ENCODE data around the gene SERPIND1.
"Not testable (repeated sequence)": the region's sequence is repeated elsewhere in the genome, so short reads cannot be mapped to it uniquely, and the experiment has no call there.

SERPIND1 gene

GRCh38 chr22:20748082-20748481, 25.8 kb upstream of the SERPIND1 start:
- no peak for DNase-seq

- no peak for DNase-seq
Observed at GRCh38 chr22:20748731-20749428, 25.0 kb upstream of the SERPIND1 start.

DNA sequence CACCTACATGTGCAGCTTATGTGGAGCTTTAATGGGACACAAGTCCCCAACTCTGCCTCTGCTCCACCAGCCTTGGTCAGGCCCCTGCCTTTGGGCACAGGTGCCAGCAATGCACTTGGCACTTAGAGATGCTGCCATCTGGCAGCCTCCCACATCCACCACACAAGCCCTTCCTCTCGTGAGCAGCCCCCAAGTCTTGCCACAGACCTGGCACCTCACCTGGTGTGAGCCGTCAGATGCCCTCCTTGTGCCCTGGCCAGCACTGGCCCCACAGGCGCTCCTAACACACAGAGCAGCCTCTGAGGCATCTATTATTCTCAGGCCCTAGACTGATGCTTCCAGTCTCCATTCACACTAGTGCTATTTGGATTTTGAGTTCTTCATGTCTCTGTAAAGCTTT, 24.5 kb upstream of the SERPIND1 start:
- no peak for DNase-seq

DNA sequence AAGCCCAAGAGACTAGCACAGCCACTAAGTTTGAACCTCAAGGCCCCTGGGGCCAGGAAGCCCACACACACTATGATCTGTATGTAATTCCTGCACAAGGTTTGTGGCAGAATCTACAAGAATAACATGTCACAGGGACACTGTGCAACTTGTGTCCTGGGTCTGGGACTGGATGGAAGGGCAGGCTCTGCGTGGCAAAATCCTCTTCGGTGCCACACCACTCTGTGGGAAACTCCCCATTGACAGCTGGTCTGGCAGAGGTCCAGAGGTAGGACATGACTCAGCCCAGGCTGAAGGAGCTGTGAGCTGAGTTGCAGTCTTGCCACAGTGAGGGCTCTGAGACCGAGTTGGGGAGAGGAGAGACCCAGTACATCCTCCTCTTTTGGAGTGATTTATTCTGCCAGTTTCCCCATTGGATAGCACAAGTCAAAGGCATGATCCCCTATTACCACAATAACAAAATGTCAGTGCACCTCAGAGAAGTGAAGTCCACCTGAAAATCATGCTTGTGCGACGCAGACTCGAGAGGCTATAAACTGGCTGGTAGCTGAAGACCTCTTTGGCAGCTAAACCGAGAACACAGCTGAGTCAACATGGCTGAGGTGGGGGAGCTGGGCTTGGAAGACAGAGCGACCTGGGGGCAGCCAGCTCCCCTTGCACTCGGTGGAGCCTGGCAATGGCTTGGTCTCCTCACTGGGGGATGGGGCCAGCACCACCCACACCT, 23.3 kb upstream of the SERPIND1 start:
- DNase-seq = peak; percentile 75

GRCh38 chr22:20751185-20751851, 22.6 kb upstream of the SERPIND1 start:
- peak; percentile 44 for DNase-seq

GRCh38 chr22:20752104-20752741, 21.7 kb upstream of the SERPIND1 start:
- DNase-seq = no peak

GRCh38 chr22:20752873-20753272, 21.0 kb upstream of the SERPIND1 start:
- DNase-seq = no peak

GRCh38 chr22:20756846-20757245, 17.1 kb upstream of the SERPIND1 start:
- no peak for DNase-seq

DNA sequence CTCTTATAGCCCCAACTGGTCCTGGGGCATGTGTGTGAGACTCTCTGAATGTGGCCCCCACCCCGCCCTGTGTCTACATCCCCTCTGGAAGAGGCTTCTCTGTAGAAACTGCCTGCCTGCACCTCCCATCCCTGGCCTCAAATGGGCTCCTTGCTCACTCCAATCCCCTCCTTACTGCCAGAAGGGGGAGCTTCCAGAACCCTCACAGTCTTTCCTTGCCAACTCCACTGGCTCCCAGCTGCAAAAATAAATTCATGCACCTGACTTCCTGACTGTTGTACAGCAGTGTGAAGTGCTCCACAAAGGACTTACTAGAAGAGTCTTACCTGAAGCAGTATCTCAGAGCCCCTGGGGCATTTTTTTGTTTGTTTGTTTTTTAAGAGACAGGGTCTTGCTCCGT, 15.2 kb upstream of the SERPIND1 start:
- no peak for DNase-seq

GRCh38 chr22:20760084-20760483, 13.8 kb upstream of the SERPIND1 start:
- DNase-seq = no peak

- DNase-seq = no peak
Observed at GRCh38 chr22:20761536-20761935, 12.4 kb upstream of the SERPIND1 start.

DNA sequence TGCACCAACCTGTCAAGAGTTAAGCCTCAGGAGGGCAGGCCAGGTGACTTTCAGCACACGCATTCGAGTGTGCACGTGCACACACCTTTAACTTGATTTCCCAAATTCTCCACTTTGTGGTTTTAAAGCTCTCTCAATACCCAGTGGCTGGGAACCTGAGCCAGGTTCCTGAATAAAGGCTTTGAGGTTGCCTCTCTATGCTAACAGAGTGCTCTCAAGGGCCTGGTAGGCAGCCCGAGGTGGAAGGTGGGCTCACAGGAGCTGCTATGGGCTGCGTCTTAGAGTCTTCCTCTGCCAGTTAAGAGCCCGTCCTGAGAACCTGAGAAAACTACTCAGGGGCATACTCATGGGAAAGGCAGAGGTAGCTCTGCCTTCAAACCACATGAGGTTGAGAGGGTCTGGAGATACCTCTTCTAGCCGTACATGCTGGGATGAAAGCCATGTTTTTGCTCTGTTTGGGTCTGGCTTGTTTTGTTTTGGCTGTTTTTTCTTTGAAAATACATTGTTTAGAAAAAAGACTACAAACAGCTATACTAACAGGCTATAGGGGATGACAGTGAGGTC, 11.6 kb upstream of the SERPIND1 start:
- DNase-seq = no peak

DNA sequence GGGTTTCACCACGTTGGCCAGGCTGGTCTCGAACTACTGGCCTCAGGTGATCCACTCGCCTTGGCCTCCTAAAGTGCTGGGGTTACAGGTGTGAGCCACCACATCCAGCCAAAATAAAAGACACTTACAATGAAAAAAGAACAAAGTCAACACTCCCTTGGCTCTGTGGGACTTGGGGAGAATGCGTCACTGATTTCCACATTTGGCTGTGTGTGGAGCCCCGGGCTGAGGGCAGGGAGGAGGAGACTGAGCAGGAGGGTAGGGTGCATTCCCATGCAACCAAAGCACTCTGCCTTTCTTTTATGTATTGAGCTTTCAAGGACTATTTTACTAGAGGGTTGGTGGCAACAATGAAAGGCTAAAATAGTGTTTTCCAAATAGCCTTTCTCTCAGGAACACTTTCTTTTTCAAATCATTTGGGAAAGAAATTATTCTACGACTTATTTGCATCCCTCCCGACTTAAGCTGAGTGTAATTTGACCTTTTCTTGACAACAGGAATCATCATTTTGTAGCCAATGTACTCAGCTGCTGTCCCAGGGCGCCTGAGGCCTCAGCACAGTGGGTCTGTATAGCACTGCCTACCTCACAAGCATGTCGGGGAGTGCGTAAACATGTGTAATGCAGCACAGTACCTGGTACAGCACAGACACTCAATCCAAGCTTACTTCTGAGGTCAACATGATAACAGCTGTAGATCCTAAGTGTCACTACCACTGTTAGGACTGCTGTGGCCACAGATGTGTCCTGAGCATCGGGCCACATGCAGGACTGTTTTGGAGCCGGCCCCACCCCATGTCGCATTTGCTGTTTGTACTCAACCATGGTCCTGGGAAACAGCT, 10.1 kb upstream of the SERPIND1 start:
- DNase-seq = no peak

- DNase-seq = no peak
Observed at GRCh38 chr22:20764471-20764720, 9.5 kb upstream of the SERPIND1 start.

DNA sequence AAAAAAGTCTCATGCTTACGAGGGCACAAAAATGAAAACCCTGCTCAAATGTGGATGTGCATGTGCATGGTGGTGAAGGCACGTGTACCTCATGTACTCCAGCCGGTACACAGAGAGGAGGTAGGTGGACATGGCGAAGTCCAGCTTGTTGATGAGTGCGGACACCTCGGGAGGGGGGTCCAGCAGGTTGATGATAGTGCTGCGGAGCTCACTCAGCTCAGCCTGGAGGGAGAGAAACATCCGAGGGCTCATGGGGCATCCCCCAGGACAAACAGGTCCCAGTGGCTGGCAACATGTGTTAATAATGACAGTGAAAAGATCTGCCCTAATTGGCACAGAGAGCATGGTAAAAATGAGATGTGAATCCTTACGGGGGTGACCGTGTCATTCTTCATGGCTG, 9.2 kb upstream of the SERPIND1 start:
- DNase-seq = no peak

DNA sequence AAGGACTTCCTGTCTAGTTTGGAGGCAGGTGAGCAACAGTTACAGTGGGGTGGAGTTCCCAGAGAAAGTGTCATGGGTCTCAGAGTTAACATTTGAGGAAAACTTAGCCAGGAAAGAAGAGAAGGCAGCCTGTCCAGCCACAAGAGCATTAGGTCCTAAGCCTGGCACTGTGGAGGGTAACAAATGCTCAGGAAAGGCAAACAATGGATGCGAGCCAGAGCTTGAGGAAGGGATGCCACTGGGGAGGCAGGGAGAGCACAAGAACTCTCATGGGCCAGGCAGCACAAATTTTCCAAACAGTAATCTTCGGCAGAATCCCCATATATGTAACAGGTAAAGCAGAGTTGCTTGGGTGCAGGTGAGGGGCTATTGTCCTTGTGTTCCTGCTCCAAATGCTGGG, 8.0 kb upstream of the SERPIND1 start:
- no peak for DNase-seq

DNA sequence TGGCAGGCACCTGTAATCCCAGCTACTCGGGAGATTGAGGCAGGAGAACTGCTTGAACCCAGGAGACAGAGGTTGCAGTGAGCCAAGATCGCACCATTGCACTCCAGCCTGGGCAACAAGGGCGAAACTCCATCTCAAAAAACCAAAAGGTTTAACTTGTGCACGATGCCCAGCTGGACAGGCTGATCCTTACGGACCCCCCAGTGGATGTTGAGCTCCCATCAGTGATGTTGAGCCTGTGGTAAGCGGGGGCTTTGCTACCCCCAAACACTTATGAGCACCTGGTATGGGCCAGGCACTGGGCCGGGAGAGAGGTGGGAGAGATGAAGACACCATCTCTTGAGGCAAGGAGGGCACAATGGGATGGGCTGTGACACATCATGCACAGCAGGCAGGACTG, 7.4 kb upstream of the SERPIND1 start:
- DNase-seq = no peak

GRCh38 chr22:20769496-20769826, 4.5 kb upstream of the SERPIND1 start:
- DNase-seq = not testable (repeated sequence)

DNA sequence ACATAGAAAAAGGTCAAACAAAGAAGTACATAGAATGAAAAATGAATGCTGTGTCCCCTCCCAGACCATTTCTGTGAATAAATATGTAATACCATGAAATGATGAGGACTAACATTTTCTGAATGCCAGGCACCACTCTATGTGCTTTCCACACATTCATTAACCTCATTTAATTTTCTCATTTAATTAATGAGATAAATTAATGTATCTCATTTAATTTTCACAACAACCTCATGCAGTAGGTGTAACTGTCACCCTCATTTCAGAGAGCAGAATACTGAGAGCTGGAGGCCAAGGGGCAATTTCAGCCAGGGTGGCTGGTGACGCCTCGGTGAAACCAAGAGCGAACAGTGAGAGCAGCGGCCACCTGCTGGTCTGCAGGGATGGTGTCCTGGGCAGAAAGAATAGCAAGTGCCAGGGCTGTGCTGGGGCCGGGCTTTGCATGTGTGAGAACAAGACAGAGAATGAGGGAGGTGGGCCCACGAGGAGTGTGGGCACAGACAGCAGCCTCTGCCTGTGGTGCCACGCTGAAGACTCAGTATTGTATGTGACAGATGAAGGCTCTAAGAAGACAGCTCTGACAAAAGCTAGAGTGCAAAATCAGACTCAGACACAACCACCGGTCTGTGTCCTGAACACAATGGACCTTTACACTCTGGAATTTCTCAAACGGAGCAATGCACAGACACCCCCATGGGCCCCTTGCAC, 1.8 kb upstream of the SERPIND1 start:
- DNase-seq = no peak

DNA sequence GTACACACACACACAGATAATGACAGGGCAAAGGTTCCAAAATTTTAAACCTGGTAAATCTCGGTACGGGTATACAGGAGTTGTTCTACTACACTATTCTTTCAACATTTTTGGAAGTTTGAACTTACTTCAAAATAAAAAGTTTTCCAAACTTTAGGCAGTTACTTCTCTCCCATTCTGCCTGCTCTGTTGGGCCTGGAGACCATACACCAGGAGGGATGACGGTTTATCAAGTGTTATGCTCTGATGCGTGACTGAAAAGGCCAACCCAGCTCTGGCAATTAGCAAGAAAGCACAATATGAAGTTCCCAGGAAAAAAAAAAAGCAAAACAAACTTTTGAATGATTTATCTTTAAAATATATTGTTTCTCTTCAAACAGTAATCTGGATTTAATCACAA, 969 bp downstream of the SERPIND1 start:
- DNase-seq = no peak

- DNase-seq = no peak
Observed at GRCh38 chr22:20775342-20775895, 1.5 kb downstream of the SERPIND1 start.

Data from DMS53 (cell line).